HG03469 (cell line): ENCODE results near the gene ADGRL3.

Experiments used
- ATAC-seq: cut with Tn5 transposase; IDR thresholded peaks from one replicate; pipeline ENCODE4 v1.9.1; 2021; ENCODE audit warnings: mild to moderate bottlenecking, moderate library complexity, moderate number of reproducible peaks; ENCODE audit not compliant: unreplicated experiment

The ADGRL3 gene

GRCh38 chr4:61531188-61531587 is 331.1 kb downstream of the ADGRL3 start:
- ATAC-seq: no peak

DNA sequence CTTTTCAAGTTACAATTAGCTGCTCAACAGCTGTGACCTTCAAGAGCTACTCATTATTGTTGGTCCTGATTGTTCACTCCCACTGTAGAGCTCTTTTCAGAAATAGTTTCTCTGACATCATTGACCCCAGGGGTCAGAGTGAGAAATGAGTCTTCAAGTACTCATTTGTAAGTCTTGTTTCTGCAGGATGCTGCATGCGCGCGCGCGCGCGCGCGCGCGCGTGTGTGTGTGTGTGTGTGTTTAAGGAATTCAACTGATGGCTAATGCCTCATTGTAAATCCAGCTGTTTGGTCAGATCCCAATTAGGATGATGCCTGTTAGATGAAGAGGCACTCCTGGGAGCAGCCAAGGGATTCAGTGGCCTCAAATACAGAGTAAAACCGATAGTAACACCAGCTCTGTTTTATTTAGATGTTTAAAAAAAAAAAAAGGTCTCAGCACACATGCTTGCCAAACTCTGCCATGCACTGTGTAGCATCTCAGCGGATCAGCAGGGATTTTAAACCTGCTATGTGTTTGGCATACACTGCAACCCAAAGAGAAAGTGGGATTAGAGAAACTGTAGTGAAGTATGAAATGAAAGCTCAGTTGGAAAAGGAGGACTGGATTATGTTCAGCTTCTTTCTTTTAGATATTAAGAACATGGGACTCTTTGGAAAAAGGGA is 332.3 kb downstream of the ADGRL3 start:
- ATAC-seq: no peak

GRCh38 chr4:61533140-61533539 is 333.0 kb downstream of the ADGRL3 start:
- ATAC-seq: no peak

- ATAC-seq: no peak
These were observed 340.8 kb downstream of the ADGRL3 start for GRCh38 chr4:61540944-61541343.

DNA sequence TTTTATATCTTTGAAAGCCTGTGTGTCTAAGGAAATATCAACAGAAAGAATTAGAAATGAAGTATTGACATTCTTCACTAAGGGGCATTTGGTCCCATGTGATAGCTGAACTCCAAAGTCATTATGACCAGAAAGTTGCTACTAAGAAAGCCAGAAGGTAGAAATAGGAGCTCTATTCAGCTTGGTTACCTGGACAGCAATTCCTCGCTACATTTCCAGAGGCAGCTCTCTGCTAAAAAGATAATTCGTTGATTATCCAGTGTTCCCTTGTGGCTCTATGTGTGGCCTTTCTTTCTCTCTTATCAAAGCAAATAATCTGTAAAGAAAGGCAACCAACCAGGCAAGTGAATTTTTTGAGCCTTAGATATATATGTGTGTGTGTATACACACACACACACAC is 341.3 kb downstream of the ADGRL3 start:
- no peak for ATAC-seq

DNA sequence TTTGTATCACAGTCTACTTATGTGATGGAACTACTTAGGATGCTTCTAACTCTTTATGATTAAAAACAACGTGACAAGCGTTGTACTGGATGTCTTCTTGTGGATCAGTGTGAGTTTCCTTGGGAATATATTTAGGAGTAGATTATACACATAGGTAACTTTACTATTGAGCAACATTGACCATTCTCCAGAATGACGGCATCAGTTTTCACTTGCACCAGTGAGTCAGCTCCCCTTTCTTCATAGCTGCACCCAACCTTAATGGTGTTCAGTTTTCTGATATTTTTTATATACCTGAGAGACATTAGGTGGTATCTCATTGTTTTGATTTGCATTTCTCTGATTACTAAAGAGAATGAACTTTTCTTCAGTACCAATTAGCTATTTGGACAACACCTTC is 343.9 kb downstream of the ADGRL3 start:
- no peak for ATAC-seq

GRCh38 chr4:61545902-61546480 is 345.9 kb downstream of the ADGRL3 start:
- ATAC-seq: no peak

- ATAC-seq: no peak
These were observed 349.2 kb downstream of the ADGRL3 start for GRCh38 chr4:61549336-61549735.

GRCh38 chr4:61553557-61554125 is 353.5 kb downstream of the ADGRL3 start:
- no peak for ATAC-seq

DNA sequence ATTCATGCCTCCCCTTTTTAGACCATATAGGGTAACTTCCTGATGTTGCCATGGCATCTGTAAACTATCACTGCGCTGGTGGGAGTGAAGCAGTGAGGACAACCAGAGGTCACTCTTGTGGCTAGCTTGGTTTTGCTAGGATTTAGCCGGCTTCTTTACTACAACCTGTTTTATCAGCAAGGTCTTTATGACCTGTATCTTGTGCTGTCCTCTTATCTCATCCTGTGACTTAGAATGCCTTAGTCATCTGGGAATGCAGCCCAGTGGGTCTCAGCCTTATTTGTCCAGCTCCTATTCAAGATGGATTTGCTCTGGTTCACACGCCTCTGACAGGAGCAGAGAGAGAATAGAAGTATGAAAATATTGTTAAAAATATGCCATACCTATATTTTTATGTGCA is 355.7 kb downstream of the ADGRL3 start:
- ATAC-seq: no peak

DNA sequence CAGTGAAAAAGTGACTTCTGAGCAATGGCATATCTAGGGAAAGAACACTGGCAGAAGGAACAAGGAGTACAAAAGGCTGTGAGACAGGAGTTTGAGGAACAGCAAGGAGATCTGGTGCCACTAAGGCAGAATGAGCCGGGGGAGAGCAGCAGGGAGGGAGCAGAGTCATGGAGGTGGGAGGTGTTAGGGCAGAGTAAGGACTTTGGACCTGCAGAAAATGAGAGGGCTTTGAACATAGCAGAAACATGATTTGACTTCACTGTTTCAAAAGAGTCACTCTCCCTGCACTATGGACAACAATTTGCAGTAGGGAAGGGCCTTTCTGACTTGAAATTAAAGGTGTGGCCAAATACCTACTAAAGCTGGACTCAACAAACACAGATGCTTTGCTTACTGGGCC is 356.2 kb downstream of the ADGRL3 start:
- ATAC-seq: no peak

DNA sequence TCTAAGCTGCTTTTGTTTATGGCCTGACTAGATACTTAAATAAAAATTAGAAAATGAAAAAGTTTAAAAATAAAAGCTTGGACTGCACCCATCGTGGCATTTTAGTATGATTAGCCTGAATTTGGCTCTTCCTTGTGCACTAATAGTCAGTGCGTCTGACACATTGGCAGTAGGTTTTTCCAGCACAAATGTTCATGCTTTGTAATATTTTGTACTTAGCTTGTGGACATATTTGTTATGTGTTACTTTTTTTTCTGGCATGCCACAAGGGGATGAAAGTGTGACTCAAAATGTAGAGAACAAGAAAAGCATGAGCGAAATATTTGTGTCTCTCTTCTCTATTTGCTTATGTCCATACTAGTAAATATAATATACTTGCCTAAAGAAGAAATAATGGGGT is 359.3 kb downstream of the ADGRL3 start:
- ATAC-seq: no peak

DNA sequence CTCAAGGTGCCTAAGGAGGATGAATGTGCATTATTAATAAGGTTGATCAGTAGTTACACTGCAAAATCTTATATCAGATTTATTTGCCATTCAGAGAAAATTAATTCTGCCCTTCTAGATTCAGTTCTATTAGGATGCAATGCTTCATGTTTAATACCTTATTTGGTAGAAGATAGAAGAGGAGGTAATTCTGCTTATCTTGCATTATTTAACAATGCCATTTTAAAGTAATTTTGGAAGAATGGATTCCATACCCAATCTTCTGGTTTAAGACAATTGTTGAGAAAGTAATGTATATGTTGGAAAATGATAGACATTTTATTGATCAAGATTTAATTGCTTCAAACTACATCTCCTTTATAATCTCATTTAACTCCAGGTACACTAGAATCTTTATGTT is 360.9 kb downstream of the ADGRL3 start:
- ATAC-seq: no peak

GRCh38 chr4:61571761-61572559 is 371.8 kb downstream of the ADGRL3 start:
- ATAC-seq: no peak

- ATAC-seq: no peak
These were observed 375.7 kb downstream of the ADGRL3 start for GRCh38 chr4:61575796-61576195.

DNA sequence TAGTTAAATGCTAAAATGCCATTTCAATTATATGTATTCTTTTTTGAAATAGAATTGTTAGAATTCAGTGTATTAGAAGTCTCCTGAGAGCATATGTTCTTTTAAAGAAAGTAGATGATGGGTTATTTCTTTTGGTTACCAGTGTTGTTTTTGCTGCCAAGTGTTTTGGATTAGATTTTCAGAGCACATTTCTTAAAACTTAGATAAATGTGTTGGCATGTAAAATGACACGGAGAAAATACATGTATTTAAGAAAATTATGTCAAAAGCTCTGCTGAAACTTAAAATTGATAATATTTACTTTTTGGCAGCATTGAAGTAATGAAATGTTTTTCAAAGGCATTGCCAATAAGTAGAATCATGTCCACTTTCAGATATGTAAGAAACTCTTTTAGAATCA is 379.7 kb downstream of the ADGRL3 start:
- ATAC-seq: no peak

GRCh38 chr4:61580721-61581377 is 380.7 kb downstream of the ADGRL3 start:
- ATAC-seq: no peak

GRCh38 chr4:61583696-61584095 is 383.6 kb downstream of the ADGRL3 start:
- no peak for ATAC-seq

GRCh38 chr4:61588621-61589402 is 388.7 kb downstream of the ADGRL3 start:
- ATAC-seq: no peak

DNA sequence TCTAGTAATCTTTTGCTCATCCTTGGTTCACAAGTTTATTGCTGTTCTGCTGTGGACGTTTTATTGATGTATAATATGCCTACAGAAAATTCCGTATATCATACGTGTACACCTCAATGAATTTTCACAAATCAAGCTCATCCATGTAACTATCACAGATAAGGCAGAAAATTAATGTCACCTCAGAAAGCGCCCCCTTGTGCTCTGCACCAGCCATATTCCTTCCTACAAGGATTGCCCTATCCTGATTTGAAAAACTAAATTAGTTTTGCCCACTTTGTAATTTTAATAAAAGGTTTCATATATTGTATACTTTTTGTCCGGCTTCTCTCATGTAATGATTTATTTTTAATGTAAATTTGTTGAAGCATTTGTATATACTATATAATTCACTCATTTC is 390.8 kb downstream of the ADGRL3 start:
- no peak for ATAC-seq
